ENCODE results near the gene DGKZ. TPM values are rescaled to one million over a fixed set of nuclear protein-coding genes. Genes with fewer than 3 reads are reported as not detected.

The DGKZ gene
- total and polyA plus RNA-seq, 10 of the 15 experiments (the other 5 are each of a cell fraction or from before 2014, with no cell fraction given) = 0.50 to 78.4 (median 39.5) TPM

GRCh38 chr11:46375392-46376101 is 28.3 kb downstream of the DGKZ start:
- no peak for ATAC-seq
- no peak overlapping the region for H3K27ac ChIP-seq (ENCODE audit: control insufficient read depth, insufficient read depth)
- no peaks in the 10 kb centered on the region for H3K79me2 ChIP-seq (ENCODE audit: control insufficient read depth, insufficient read depth, low read length)
- DNase-seq (ENCODE audit: low read depth, low spot score) = no peak
- H3K36me3 ChIP-seq (ENCODE audit: control insufficient read depth in 2 of 2, insufficient read depth in 2 of 2, low read length in 1 of 2) = peaks cover 4 to 26% of the 10 kb centered on the region in 2 experiments; a peak in 3 of 4 replicates
- CTCF ChIA-PET = no interaction called here
- no peak for TF ChIP-seq YBX1 (IDR thresholded peaks at IDR 0.05)
- TF ChIP-seq NFXL1 (IDR thresholded peaks at IDR 0.05; ENCODE audit: borderline replicate concordance) = no peak
- RAD21 ChIA-PET (ENCODE audit: unreplicated experiment) = interaction anchor here (0.8 kb wide), 1 partner anchor 15 kb away, joined by 3 read pairs; no protein-coding TSS in a partner anchor
- no TSS peak for BruUV-seq (replicated peaks)
- H3K27me3 ChIP-seq (replicated peaks in 1 of 2; ENCODE audit: control insufficient read depth in 2 of 2, insufficient read depth in 2 of 2, low read length in 1 of 2) = no peaks in the 10 kb centered on the region
- H3K9me3 ChIP-seq (replicated peaks; ENCODE audit: control insufficient read depth, insufficient read depth, low read length) = no peaks in the 10 kb centered on the region
- SMC1A ChIA-PET (ENCODE audit: uncharacterized antibody, unreplicated experiment) = no interaction called here
- WGBS (ENCODE audit: insufficient coverage, insufficient replicate concordance, low lambda C conversion rate, missing lambda C conversion rate) = 95% methylated on average over 38 of the region's 38 CpGs
- no peak overlapping the region for H3K4me2 ChIP-seq (ENCODE audit: control insufficient read depth, insufficient read depth)
- POLR2A ChIA-PET = no interaction called here
- FAIRE-seq = no peak
- no peak overlapping the region for H2AFZ ChIP-seq (ENCODE audit: control insufficient read depth, low read depth, low read length)
- H4K20me1 ChIP-seq (ENCODE audit: control insufficient read depth, insufficient read depth) = no peaks in the 10 kb centered on the region
- H3K4me1 ChIP-seq (ENCODE audit: control insufficient read depth, insufficient read depth, low read length) = no peaks in the 10 kb centered on the region
- intact Hi-C loops (cut with micrococcal nuclease; ENCODE audit: unreplicated experiment) = no loop called here
- no peak overlapping the region for H3K9ac ChIP-seq (ENCODE audit: control insufficient read depth, insufficient read depth, low read length)
- in situ Hi-C loops (cut with MboI) = no loop called here
- no peak overlapping the region for H3K4me3 ChIP-seq

GRCh38 chr11:46376258-46377050 is 29.2 kb downstream of the DGKZ start:
- in situ Hi-C loops (cut with MboI) = no loop called here
- ChIA-PET RAD21 (ENCODE audit: unreplicated experiment) (interaction anchor here (0.8 kb wide), 1 partner anchor 15 kb away, joined by 3 read pairs; no protein-coding TSS in a partner anchor), CTCF (interaction anchor here (0.6 kb wide), 1 partner anchor 23 kb away, joined by 3 read pairs; no protein-coding TSS in a partner anchor), SMC1A (ENCODE audit: uncharacterized antibody, unreplicated experiment) (interaction anchor here (0.6 kb wide), 1 partner anchor 18 kb away, joined by 4 read pairs; no protein-coding TSS in a partner anchor), POLR2A (no interaction called here)
- BruUV-seq (replicated peaks) = no TSS peak
- no peak overlapping the region for H3K4me3 ChIP-seq
- no peaks in the 10 kb centered on the region for H3K9me3 ChIP-seq (replicated peaks; ENCODE audit: control insufficient read depth, insufficient read depth, low read length)
- H3K27ac ChIP-seq (ENCODE audit: control insufficient read depth, insufficient read depth) = no peak overlapping the region
- H3K9ac ChIP-seq (ENCODE audit: control insufficient read depth, insufficient read depth, low read length) = no peak overlapping the region
- WGBS (ENCODE audit: insufficient coverage, insufficient replicate concordance, low lambda C conversion rate, missing lambda C conversion rate) = 83% methylated on average over 19 of the region's 19 CpGs
- peaks cover 4 to 24% of the 10 kb centered on the region in 2 experiments; a peak in 3 of 4 replicates for H3K36me3 ChIP-seq (ENCODE audit: control insufficient read depth in 2 of 2, insufficient read depth in 2 of 2, low read length in 1 of 2)
- no peak overlapping the region for H3K4me2 ChIP-seq (ENCODE audit: control insufficient read depth, insufficient read depth)
- DNase-seq (ENCODE audit: low read depth, low spot score) (no peak), ATAC-seq (no peak), FAIRE-seq (no peak)
- H3K79me2 ChIP-seq (ENCODE audit: control insufficient read depth, insufficient read depth, low read length) = no peaks in the 10 kb centered on the region
- no peak overlapping the region for H2AFZ ChIP-seq (ENCODE audit: control insufficient read depth, low read depth, low read length)
- intact Hi-C loops (cut with micrococcal nuclease; ENCODE audit: unreplicated experiment) = no loop called here
- H3K27me3 ChIP-seq (replicated peaks in 1 of 2; ENCODE audit: control insufficient read depth in 2 of 2, insufficient read depth in 2 of 2, low read length in 1 of 2) = no peaks in the 10 kb centered on the region
- H3K4me1 ChIP-seq (ENCODE audit: control insufficient read depth, insufficient read depth, low read length) = no peaks in the 10 kb centered on the region
- TF ChIP-seq BMI1 (IDR thresholded peaks at IDR 0.05; ENCODE audit: borderline replicate concordance) (no peak), MAX (IDR thresholded peaks at IDR 0.05; ENCODE audit: low read depth, low read length) (no peak), PBX3 (IDR thresholded peaks at IDR 0.05; ENCODE audit: insufficient replicate concordance, low read depth, low read length) (no peak)
- H4K20me1 ChIP-seq (ENCODE audit: control insufficient read depth, insufficient read depth) = no peaks in the 10 kb centered on the region

All from GM12878 (cell line).